Fibroblast of lung (primary cell): ENCODE measurements around the gene SDCCAG8.

Experiments
- CTCF ChIP-seq, 2 donors: IDR thresholded peaks in 1 of 2; conservative IDR thresholded peaks in 1 of 2; 1 replicate in 1 of 2; 2 replicates in 1 of 2; pipeline ENCODE4 v1.5.1; 2011 to 2012; ENCODE audit warnings: low read length in 2 of 2, control low read depth in 1 of 2, inconsistent platforms in 1 of 2, low read depth in 1 of 2, mild to moderate bottlenecking in 1 of 2
- EZH2 ChIP-seq: IDR thresholded peaks from 2 replicates; pipeline ENCODE4 v1.5.1; 2012; ENCODE audit warnings: low read length, control low read depth, mild to moderate bottlenecking; ENCODE audit errors: missing control alignments

- TF ChIP-seq EZH2 (no peak), CTCF (conservative IDR thresholded peaks at IDR 0.05 in 1 of 2, IDR thresholded peaks at IDR 0.05 in 1 of 2; ENCODE audit: low read depth in 1 of 2, low read length in 2 of 2) (no peak)
Observed at GRCh38 chr1:243257189-243257588, 1.3 kb downstream of the SDCCAG8 start.
